ENCODE measurements around the gene MUC4.
A peak's percentile ranks its signal among the peaks of the same experiment; 100 is the strongest.
"Not testable (repeated sequence)": the region's sequence is repeated elsewhere in the genome, so short reads cannot be mapped to it uniquely, and the experiment has no call there.

MUC4 gene

DNA sequence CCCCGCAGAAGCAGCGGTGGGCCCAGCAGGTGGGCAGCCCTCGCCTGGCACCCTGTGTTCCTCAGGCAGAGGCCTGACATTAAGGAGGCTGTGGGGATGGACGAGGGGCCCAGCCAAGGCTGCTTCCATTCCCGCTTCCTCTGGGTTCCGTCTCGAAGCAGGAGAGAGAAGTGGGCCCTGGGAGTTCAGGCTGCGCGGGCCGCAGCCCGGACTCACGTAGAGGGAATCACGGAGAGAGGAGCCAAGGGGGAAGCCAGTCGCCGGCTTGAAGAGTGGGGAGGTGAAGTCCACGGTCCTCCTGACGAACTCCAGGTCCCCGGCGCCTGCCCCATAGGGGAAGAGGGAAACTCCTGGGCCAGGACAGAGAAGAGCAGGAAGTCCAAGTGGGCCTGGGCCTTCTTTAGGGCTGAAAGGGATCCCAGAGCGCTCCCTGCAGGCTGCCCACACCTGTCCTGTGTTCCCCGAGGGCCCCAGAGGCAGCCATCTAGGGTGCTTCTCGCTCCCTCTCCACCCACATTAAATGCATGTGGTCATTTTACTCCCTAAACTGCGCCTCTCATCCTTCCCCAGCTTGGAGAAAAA lies 37.7 kb downstream of the MUC4 start:
- no peak for DNase-seq

DNA sequence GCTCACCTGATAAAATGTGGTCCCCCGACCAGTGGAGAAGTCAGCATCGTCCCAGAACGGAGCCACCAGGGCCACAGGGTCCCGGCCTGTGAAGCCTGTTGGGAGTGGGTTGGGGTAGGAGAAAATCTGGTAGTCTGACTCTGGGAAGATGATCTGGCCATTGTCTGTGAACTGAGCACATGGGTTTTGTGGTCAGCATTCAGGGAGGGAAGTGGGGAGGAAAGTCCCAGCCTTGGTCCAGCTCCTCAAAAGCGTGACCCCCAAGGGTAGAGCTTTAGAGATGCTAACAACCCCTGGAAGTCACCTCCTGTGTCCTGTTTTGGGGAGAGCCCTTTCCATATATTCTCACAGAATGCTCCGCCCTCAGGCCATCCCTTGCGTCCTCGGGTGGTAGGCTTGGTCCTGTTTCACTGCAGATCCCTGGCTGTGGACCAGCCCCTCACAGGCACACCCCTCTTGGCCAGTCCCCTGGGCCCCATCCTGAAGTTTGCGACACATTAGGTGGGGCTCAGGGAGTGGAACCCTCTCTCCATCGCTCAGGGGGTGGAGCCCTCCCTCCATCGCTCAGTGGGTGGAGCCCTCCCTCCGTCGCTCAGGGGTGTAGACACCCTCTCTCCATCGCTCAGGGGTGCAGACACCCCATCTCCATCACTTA lies 40.0 kb downstream of the MUC4 start:
- DNase-seq, result no peak

DNA sequence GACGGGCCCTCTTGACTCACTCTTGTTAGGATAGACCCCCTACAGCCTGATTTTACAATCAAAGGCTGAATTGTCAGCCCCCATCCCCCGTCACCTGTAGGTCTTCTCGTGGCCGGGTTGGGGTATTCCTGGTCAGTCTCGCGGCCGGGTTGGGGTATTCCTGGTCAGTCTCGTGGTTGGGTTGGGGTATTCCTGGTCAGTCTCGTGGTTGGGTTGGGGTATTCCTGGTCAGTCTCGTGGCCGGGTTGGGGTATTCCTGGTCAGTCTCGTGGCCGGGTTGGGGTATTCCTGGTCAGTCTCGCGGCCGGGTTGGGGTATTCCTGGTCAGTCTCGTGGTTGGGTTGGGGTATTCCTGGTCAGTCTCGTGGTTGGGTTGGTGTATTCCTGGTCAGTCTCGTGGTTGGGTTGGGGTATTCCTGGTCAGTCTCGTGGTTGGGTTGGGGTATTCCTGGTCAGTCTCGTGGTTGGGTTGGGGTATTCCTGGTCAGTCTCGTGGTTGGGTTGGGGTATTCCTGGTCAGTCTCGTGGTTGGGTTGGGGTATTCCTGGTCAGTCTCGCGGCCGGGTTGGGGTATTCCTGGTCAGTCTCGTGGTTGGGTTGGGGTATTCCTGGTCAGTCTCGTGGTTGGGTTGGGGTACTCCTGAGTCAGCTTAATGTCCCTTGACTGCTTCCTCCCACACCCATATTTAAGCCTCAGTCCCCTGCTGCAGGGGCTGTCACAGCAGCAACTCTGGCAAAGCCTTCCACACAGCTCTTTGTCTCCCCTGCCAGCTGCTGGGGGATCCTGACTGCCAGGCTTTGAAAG lies 40.7 kb downstream of the MUC4 start:
- not testable (repeated sequence) for DNase-seq

DNA sequence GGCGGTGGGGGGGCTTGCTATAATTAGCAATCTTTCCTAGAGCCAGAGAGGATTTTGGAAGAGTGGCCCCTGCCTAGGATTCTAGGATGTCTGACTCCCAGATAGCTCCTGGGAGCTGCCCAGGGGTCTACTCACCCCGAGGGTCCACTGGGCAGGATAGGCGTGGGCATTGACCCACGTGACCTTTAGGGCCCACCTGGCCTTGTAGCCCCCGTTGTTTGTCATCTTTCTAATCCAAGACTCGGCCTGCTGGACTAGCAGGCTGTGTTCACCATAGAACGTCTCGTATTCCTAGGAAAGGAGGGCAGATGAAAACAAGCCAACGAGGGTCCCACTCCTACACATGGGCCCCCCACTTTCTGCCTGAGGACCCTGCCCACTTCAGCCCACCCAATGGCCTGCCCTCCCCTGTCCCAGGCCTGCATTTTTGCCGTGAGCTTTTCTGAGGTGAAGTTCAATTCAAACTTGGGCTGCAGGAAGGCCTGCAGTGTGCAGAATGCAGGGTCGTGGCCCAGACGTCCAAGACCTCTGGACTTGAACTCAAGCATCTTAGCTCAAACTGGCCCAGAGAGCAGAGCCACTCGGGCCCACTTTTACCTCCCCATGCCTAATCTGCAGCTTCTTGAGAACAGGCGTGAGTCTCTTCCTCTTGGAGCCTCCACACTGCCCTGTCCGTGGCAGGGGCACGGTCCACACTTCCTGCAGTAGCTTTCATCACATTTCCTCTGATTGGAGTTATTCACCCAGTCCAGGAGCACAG lies 41.5 kb downstream of the MUC4 start:
- no peak for DNase-seq

DNA sequence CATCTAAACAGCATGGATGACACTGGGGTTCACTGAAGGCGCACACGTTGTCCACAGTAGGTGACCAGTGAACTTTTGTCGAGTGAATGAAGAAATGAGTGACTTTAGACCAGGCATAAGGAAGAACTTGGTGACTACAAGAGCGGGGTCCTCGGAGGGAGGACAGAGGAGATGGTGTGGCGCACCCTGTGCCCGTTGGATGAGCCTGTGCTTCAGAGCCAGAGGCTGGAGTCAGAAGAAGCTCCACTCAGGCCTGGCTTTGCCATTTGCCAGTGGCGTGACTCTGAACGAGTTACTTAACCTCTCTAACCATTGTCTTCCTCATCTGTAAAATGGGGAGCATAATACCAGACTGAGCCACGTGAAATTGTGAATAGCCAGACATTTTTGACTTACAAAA lies 42.2 kb downstream of the MUC4 start:
- no peak for DNase-seq

DNA sequence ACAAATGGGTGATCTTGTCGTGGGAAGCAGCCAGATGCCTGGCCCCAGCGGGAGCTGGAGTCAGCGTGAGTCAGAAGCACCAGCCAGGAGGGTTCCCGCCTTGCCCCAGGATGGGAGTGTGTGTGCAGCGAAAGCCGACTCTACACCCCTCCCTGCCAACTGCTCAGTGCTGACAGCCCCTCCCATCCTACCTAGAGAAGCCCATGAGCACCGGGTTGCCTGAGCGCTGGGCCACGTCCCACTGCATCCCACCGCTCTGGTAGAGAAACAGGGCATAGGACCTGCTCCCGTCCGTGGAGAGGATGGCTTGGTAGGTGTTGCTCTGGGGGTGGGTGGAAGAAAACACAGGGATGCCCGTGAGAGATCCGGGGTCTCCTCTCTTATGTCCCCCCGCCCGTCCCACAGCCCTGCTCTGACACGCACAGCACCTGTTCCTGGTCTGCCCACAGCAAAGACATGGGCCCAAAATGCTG lies 42.9 kb downstream of the MUC4 start:
- no peak for DNase-seq

DNA sequence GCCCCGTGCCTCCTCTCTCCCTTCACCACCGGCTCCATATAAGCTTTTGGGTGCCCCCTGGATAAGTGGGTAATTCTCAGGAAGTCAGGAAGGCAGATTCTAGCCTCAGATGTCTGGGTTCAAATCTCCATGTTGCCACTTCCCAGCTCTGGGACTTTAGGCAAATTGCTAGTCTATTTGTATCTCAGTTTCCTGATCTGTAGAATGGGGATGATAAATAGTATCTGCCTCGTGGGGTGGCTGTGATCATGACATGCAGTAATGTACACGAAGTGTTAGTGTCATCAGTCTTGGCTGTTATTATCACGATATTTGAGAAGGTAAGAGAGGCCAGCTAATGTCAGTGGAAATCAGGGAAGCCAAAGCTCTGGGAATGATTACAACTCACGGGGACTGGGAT lies 43.3 kb downstream of the MUC4 start:
- no peak for DNase-seq

DNA sequence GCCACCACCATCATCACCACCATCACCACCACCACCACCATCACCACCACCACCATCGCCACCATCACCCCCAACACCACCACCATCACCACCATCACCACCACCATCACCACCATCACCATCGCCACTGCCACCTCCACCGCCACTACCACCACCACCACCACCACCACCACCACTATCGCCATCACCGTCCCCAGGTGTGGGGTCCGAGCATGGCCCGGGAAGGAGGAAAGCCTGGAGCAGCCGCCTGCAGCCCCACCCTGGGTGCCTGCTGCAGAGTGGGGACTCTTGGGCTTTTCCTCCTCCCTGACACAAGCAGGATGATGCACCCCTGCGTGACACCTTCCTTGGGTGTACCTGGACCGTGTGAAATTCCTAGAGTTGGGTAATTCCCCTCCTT lies 43.9 kb downstream of the MUC4 start:
- DNase-seq, result no peak

DNA sequence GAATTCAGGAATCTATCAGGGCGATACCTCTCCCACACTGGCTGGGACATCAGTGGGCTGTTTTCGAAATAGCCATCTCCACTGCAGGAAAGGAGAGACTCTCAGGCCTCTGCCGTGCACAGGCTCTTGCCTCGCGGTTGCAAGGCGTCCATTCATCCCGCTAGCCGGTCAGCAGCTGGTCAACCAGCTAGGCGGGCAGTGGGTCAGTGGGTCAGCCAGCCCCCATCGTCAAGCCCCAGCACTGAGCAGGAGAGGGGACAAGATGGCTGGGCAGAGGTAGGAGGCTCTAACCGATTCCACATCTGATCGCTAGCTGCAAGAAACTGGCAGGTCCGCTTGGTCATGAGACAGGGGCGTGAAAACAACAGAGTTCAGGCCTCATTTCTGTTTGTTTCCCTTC lies 45.1 kb downstream of the MUC4 start:
- DNase-seq, result no peak

DNA sequence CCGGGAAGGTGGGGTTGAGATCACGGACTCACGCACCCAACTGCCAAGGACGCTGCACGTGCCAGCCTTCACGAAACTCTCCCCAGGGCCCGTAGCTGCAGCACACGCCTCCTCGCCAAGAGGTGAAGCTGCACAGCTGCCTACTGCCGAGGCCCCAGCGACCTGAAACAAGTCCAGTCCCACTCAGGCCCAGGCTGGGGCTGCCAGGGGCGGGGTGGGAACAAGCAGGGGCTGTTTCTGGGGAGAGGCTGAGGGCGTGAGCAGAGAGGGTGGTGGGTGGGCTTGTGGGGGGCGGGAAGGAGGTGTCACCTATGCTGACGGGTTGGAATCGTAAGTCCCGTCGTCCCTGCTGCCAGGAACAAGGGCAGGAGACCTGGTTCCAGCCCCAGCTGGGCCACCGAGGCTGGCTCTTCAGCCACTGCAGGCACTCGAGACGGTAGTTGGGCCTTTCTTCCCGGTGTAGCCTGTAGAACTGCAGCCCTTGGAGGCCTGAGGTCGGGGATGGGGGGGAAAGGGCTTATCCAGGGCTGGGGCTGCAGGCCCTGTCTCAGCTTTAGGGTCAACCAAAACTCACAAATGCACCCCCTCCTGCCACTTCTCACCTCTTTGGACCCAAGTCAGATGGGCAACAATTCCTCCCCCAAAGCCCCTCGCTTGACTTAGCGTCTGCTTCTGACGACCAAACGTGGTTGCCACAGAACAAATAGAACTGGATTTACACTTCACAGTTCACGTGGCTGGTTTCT lies 46.6 kb downstream of the MUC4 start:
- no peak for DNase-seq

DNA sequence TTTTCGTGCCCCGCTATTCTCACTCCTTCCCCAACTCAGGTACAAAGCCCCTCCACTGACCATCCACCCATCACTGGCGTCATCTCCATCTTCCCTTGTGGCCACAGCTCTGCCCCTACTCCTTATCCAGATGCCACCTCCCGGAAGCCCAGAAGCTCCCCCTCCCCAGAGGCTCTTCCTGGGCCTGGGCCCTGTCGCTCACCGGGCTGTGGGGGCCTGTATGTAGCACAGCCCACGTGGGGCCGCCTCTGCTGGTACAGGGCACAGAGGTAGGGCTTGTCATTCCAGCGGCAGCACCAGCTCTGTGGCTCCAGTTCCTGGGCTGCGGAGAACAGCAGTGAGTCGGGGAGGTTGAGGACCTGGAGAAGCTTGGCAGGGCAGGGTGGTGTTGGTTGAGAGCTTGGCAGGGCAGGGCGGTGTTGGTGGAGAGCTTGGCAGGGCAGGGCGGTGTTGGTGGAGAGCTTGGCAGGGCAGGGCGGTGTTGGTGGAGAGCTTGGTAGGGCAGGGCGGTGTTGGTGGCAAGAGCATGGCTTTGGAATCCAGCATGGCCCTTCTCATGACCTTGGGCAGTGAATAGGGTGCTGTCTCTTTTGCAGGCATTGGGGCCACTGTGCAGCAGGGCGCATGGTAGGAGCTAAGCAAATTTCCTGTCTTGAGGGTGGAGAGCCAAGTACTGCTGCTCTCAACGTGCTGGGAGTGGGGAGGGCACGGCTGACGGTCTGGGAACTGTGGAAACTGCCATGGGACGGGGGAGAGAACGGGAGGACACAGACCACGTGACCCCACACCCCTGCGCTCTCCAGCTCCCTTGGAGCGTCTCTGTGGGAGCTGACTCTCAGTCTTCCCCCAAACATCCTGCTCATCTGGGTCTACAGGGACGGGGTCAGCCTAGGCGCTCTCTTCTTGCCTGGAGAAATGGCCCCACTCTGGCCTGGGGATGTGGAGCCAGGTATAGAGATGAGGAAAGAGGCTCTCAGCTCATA lies 47.6 kb downstream of the MUC4 start:
- no peak for DNase-seq

DNA sequence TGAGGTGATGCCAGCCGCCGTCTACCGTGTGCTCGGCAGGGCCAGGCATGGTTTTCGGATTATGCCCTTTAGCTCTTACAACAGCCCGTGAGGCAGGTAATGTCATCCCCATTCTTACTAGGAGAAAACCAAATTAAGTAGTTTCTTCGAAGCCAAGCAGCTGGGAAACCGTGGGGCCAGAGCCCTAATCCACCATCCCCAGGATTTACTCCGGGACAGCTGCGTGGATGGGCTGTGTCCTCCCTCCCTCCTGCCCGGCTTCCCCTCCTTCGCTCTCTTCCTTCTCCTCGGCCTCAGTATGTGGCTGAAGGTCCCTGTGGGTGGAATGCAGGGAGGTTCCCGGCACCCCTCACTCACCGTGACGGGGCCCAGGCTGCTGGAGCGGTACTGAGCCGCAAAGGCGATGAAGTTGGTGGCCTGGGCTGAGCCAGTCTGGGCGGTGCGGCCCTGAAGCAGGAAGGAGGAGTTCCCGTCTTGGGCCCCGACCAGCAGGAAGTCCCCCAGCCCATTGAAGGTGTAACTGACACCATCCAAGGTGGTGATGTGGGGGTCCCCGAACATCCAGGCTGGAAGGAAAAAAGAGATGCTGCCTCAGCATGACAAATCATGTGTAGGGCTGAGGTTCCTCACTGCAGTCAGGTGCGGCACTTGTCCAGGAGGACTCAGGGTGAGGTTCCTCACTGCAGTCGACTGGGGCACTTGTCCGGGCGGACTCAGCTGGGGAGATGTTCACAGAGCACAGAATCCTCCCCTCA lies 48.5 kb downstream of the MUC4 start:
- no peak for DNase-seq

DNA sequence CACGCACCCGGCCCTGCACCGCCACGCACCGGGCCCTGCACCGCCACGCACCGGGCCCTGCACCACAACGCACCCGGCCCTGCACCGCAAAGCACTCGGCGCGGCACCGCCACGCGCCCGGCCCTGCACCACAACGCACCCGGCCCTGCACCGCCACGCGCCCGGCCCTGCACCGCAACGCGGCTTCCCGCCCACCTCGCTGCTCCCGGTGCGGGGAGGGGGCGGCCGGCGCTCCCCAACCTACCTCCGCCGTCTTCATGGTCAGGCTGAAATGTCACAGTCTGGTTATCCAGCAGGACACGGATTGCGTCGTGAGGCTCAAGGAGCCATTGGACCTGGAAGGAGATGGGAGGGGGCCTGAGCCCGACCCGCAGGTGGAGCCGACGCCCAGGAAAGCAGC lies 49.1 kb downstream of the MUC4 start:
- DNase-seq, result no peak

DNA sequence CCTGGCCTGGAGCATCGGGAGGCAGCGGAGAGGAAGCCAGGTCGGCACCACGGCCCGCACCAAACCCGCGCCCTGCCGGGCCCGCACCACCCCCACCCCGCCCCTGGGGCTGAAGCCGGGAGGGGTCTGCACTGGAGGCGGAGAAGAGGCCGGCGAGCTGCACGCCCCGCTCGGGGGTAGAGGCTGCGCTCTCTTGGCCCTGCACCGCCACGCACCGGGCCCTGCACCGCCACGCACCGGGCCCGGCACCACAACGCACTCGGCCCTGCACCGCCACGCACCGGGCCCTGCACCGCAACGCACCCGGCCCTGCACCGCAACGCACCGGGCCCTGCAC lies 49.5 kb downstream of the MUC4 start:
- DNase-seq, result no peak

DNA sequence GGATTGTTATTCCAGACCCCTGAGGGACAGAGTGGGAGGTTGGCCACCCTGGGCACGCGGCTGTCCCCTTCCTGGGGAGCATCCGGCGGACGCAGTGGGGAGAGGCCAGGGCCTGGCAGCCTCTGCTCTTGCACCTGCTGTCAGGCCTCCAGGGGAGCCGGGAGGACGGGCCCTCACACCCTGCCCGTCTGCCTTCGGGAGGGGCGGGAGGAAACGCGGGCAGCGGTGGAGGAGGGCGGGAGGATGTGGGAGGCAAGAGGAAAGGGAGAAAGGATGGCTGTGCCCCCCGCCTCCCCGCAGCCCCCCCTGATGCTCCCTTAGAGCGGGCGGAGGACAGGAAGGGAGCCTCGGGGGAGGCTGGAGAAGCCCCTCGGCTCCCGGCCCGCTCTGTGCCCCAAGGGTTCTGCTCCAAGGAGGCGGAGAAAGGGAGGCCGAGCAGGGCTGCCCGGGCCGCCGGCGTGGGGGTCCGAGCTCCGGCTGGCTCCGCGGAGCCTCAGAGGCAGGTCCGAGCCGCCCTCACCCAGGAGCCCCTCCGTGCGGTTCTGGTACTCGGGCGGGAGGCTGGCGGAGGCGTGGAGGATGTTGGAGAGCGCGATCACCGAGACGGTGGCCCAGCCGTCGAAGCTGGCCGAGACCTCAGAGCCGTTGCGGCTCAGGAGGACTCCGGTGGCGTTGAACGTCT lies 50.0 kb downstream of the MUC4 start:
- DNase-seq, result no peak

DNA sequence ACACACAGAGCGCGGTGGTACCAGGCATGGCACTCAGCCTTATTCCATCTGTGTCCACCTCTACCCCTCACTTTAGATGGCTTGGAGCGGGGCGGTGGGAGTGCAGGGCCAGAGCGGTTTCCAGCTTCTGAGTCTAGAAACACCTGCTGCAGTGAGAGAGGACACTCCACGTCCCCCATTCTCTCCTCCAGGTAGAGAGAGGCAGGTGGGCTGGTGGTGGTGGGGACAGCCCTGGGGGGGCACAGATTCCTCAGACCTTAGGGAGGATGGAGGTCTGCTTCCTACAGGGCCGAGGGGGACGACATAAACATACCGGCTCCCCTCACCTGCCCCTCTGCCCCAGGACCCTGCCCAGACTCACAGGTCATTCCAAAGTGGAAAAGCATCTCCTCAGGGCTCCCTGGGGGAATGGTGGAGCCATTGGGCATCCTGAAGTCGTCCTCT lies 50.6 kb downstream of the MUC4 start:
- DNase-seq, result peak; percentile 37

DNA sequence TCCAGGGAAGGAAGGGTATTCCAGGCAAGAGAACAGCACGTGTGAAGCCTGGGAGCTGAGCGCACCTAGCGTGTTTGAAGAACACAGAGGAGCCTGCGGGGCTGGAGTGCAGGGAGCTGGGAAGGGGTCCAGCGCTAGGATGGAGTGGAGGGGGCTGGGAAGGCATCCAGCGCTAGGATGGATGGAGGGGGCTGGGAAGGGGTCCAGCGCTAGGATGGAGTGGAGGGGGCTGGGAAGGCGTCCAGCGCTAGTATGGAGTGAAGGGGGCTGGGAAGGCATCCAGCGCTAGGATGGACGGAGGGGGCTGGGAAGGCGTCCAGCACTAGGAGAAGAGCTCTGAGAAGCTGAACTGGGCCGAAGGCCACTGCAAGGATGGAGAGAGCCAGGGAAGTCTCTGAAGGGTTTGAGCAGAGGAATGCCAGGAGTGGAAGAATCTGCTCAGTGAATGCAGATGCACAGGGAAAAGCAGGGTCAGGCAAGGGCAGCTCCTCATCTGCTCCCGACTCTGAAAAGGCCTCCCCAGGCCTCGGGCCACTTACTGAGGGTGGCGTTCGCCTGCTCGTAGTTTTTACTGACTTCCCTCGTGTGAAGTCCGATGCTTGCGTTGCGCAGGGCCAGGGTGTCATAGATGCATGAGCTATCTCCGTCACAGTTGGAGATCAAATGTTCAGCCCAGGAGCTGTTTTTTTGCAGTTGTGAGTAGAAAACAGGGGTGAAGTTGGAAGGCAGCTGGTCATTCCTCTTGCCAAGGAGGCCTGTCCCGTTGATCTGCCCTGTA lies 51.2 kb downstream of the MUC4 start:
- peak; percentile 27 for DNase-seq

DNA sequence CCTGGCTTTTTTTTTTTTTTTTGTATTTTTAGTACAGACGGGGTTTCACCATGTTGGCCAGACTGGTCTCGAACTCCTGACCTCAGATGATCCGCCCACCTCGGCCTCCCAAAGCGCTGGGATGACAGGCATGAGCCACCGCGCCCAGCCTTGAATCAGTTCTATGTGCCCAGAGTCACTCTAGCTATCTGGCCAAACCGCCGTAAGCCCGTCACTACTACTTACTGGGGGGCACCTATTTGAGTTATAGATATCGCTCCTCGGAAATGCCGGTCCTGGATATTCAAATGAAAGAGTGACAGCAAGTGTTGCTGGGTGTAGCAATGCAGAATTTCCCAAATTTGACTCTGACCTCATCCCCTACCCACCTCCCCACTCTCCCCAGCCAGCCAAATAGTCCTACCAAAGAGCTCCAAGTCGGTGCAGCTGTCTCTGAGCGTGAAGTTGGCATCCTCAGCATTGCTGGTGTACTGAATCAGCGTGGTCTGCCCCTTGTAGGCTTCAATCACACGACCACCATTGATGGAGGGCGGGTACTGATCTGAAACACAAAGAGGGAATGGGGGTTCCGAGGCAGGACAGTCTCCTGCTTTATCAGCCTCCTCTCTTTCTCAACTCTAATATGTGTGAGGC lies 52.9 kb downstream of the MUC4 start:
- DNase-seq, result no peak

DNA sequence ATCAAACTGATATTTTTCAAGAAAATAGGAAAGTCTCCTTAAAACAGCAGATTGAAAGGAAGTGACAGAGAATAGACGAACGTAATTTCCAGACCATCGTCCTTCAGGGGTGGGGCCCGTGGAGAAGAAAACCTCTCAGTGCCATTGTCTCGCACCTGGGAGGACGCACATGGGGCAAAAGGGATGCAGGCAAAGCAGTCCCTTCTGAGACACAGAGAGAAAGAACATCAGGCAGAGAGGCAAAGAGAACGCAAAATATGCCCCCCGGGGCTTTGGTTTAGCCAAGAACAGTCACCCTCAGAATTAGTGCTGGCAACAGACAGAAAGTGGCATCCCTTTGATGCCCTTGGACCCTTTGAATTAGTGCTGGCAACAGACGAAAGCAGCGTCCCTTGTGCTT lies 53.9 kb downstream of the MUC4 start:
- no peak for DNase-seq

Measured in activated effector memory CD4-positive, alpha-beta T cell treated with anti-CD3 and anti-CD28 coated beads, Interleukin-2, amount 50 U/mL, for 16 hours (primary cell).